CD4-positive, alpha-beta T cell treated with Interleukin-4 for 4 hours (primary cell): ENCODE results near the gene DYNC1I1.
"Not testable (repeated sequence)": the region's sequence is repeated elsewhere in the genome, so short reads cannot be mapped to it uniquely, and the experiment has no call there.

ENCODE experiments used
- DNase-seq: peaks from one replicate; pipeline ENCODE4 v3.0.0-alpha.2; 2020

DYNC1I1 gene

GRCh38 chr7:95916573-95917297 lies 144.4 kb downstream of the DYNC1I1 start:
- peak; percentile 73 for DNase-seq

- DNase-seq = no peak
Observed at GRCh38 chr7:95917634-95918033, 145.3 kb downstream of the DYNC1I1 start.

- DNase-seq = no peak
Observed at GRCh38 chr7:95919556-95919955, 147.2 kb downstream of the DYNC1I1 start.

- no peak for DNase-seq
Observed at GRCh38 chr7:95921543-95921942, 149.2 kb downstream of the DYNC1I1 start.

GRCh38 chr7:95922191-95922590 lies 149.8 kb downstream of the DYNC1I1 start:
- DNase-seq = no peak

GRCh38 chr7:95925236-95925635 lies 152.9 kb downstream of the DYNC1I1 start:
- DNase-seq = no peak

- no peak for DNase-seq
Observed at GRCh38 chr7:95925971-95926370, 153.6 kb downstream of the DYNC1I1 start.

GRCh38 chr7:95927756-95928155 lies 155.4 kb downstream of the DYNC1I1 start:
- DNase-seq = no peak

- no peak for DNase-seq
Observed at GRCh38 chr7:95929710-95930280, 157.4 kb downstream of the DYNC1I1 start.

GRCh38 chr7:95931460-95932232 lies 159.3 kb downstream of the DYNC1I1 start:
- no peak for DNase-seq

- no peak for DNase-seq
Observed at GRCh38 chr7:95933618-95934017, 161.3 kb downstream of the DYNC1I1 start.

GRCh38 chr7:95944867-95945266 lies 172.5 kb downstream of the DYNC1I1 start:
- not testable (repeated sequence) for DNase-seq

- DNase-seq = no peak
Observed at GRCh38 chr7:95950698-95951097, 178.3 kb downstream of the DYNC1I1 start.

GRCh38 chr7:95951531-95951930 lies 179.2 kb downstream of the DYNC1I1 start:
- no peak for DNase-seq

GRCh38 chr7:95951997-95952795 lies 179.8 kb downstream of the DYNC1I1 start:
- no peak for DNase-seq

GRCh38 chr7:95952851-95953250 lies 180.5 kb downstream of the DYNC1I1 start:
- DNase-seq = no peak

GRCh38 chr7:95955748-95956147 lies 183.4 kb downstream of the DYNC1I1 start:
- no peak for DNase-seq

GRCh38 chr7:95957510-95957909 lies 185.2 kb downstream of the DYNC1I1 start:
- DNase-seq = no peak

- no peak for DNase-seq
Observed at GRCh38 chr7:95960706-95961244, 188.4 kb downstream of the DYNC1I1 start.

GRCh38 chr7:95963446-95963990 lies 191.2 kb downstream of the DYNC1I1 start:
- DNase-seq = no peak

- no peak for DNase-seq
Observed at GRCh38 chr7:95971716-95972115, 199.4 kb downstream of the DYNC1I1 start.

GRCh38 chr7:95972523-95972922 lies 200.2 kb downstream of the DYNC1I1 start:
- DNase-seq = no peak

- no peak for DNase-seq
Observed at GRCh38 chr7:95974108-95974507, 201.8 kb downstream of the DYNC1I1 start.
